Esophagus muscularis mucosa (tissue), 4 donors: ENCODE results near the gene KRT20. TPM values are rescaled to one million over a fixed set of nuclear protein-coding genes. Genes with fewer than 3 reads are reported as not detected.

Experiments
- DNase-seq: peaks from one replicate; pipeline ENCODE4 v3.0.0-alpha.2; 2017; ENCODE audit errors: extremely low spot score
- H3K27ac ChIP-seq, 4 donors: fragments of 200-600 bp; sonication (generic); replicated peaks in 1 of 4; 1 replicate in 3 of 4; 2 replicates in 1 of 4; pipeline ENCODE4 v1.5.1; 2016 to 2019; ENCODE audit warnings: mild to moderate bottlenecking in 1 of 4
- H3K27me3 ChIP-seq, 4 donors: fragments of 200-600 bp; sonication (generic); one replicate each; pipeline versions ENCODE4 v1.5.1 to v1.6.0; 2016 to 2019
- H3K36me3 ChIP-seq, 4 donors: fragments of 200-600 bp; sonication (generic); one replicate each; pipeline ENCODE4 v1.5.1; 2016 to 2019
- H3K4me1 ChIP-seq, 4 donors: fragments of 200-600 bp; sonication (generic); one replicate each; pipeline ENCODE4 v1.5.1; 2016 to 2019
- H3K4me3 ChIP-seq, 4 donors: fragments of 200-600 bp; sonication (generic); 1 replicate in 2 of 4; 2 replicates in 2 of 4; pipeline ENCODE4 v1.5.1; 2016 to 2019; ENCODE audit warnings: mild to moderate bottlenecking in 4 of 4, moderate library complexity in 1 of 4
- H3K9me3 ChIP-seq, 4 donors: fragments of 200-600 bp; sonication (generic); 1 replicate in 3 of 4; 2 replicates in 1 of 4; pipeline ENCODE4 v1.5.1; 2016 to 2019
- CTCF ChIP-seq, 3 experiments: fragments of 200-600 bp in 2 of 3; fragments of 450-650 bp in 1 of 3; sonication (generic) in 2 of 3; IDR thresholded peaks; one replicate each; pipeline ENCODE4 v1.5.1; 2017 to 2019; ENCODE audit warnings: antibody characterized with exemption in 3 of 3, mild to moderate bottlenecking in 2 of 3, moderate library complexity in 1 of 3
- EP300 ChIP-seq: sonication (generic); formaldehyde crosslinking; IDR thresholded peaks from one replicate; pipeline ENCODE4 v1.6.1; 2017; ENCODE audit warnings: antibody characterized with exemption
- POLR2A ChIP-seq: fragments of 450-650 bp; IDR thresholded peaks from one replicate; pipeline ENCODE4 v1.6.1; 2017; ENCODE audit warnings: antibody characterized with exemption, moderate library complexity, mild to moderate bottlenecking, low read depth
- POLR2AphosphoS5 ChIP-seq, 2 donors: sonication (generic); formaldehyde crosslinking; IDR thresholded peaks; one replicate each; pipeline ENCODE4 v1.6.1; 2017; ENCODE audit warnings: antibody characterized with exemption in 2 of 2
- WGBS: methylation state at CpG from one replicate; pipeline ENCODE4 v1.1.5; 2018; 5-methylcytosine and 5-hydroxymethylcytosine counted together
- intact Hi-C: fragments of 100-400 bp; cut with DNase I; formaldehyde crosslinking; loops from one replicate; pipeline ENCODE4 v1.15.1; 2023
- total RNA-seq, 4 donors: library from RNA; depleted of rRNA; stranded (reverse); fragments of >200 nt; gene quantifications; one replicate each; pipeline versions ENCODE4 v1.1.0 to v1.2.1, GENCODE V29; 2016

KRT20 gene
- total RNA-seq, 4 donors from 2014 or later: 0.52 TPM; not detected in 3

- H3K4me1 ChIP-seq: no peaks in the 10 kb centered on the region
- no peak for DNase-seq
- H3K27ac ChIP-seq: no peak overlapping the region
- TF ChIP-seq POLR2A (no peak), EP300 (no peak), POLR2AphosphoS5 (IDR thresholded peaks at IDR 0.05) (no peak), CTCF (IDR thresholded peaks at IDR 0.05) (no peak)
- H3K4me3 ChIP-seq: no peak overlapping the region
- WGBS: 94% methylated on average over 1 of the region's 1 CpG
- no peaks in the 10 kb centered on the region for H3K27me3 ChIP-seq
- H3K9me3 ChIP-seq: no peaks in the 10 kb centered on the region
- no peaks in the 10 kb centered on the region for H3K36me3 ChIP-seq
- intact Hi-C loops: no loop called here
These were observed 6.0 kb downstream of the KRT20 start for GRCh38 chr17:40879026-40879425.

- H3K9me3 ChIP-seq: no peaks in the 10 kb centered on the region
- WGBS: 94% methylated on average over 9 of the region's 9 CpGs
- no peak overlapping the region for H3K27ac ChIP-seq
- intact Hi-C loops: no loop called here
- no peaks in the 10 kb centered on the region for H3K4me1 ChIP-seq
- TF ChIP-seq CTCF (IDR thresholded peaks at IDR 0.05) (no peak), POLR2AphosphoS5 (IDR thresholded peaks at IDR 0.05) (no peak), EP300 (no peak), POLR2A (no peak)
- H3K27me3 ChIP-seq: no peaks in the 10 kb centered on the region
- H3K4me3 ChIP-seq: no peak overlapping the region
- no peak for DNase-seq
- H3K36me3 ChIP-seq: no peaks in the 10 kb centered on the region
These were observed 7.0 kb downstream of the KRT20 start for GRCh38 chr17:40878044-40878443.

GRCh38 chr17:40873801-40874200 lies 11.2 kb downstream of the KRT20 start:
- Histone ChIP-seq H3K36me3 (no peaks in the 10 kb centered on the region), H3K4me1 (no peaks in the 10 kb centered on the region), H3K27me3 (peaks cover 0 to 15% (median 0%) of the 10 kb centered on the region in 4 donors), H3K4me3 (no peak overlapping the region), H3K27ac (no peak overlapping the region), H3K9me3 (no peaks in the 10 kb centered on the region)
- DNase-seq: no peak
- WGBS: 74% methylated on average over 1 of the region's 1 CpG
- intact Hi-C loops: no loop called here
- no peak for TF ChIP-seq POLR2A
- no peak for TF ChIP-seq POLR2AphosphoS5 (IDR thresholded peaks at IDR 0.05)
- no peak for TF ChIP-seq CTCF (IDR thresholded peaks at IDR 0.05)
- TF ChIP-seq EP300: no peak

GRCh38 chr17:40873255-40873654 lies 11.8 kb downstream of the KRT20 start:
- H3K27ac ChIP-seq: no peak overlapping the region
- no peaks in the 10 kb centered on the region for H3K4me1 ChIP-seq
- no peaks in the 10 kb centered on the region for H3K36me3 ChIP-seq
- DNase-seq: no peak
- H3K9me3 ChIP-seq: no peaks in the 10 kb centered on the region
- intact Hi-C loops: no loop called here
- TF ChIP-seq POLR2A (no peak), CTCF (IDR thresholded peaks at IDR 0.05) (no peak), EP300 (no peak), POLR2AphosphoS5 (IDR thresholded peaks at IDR 0.05) (no peak)
- H3K27me3 ChIP-seq: peaks cover 0 to 15% (median 0%) of the 10 kb centered on the region in 4 donors
- H3K4me3 ChIP-seq: no peak overlapping the region

GRCh38 chr17:40872416-40872815 lies 12.6 kb downstream of the KRT20 start:
- DNase-seq: no peak
- no peaks in the 10 kb centered on the region for H3K9me3 ChIP-seq
- no peak for TF ChIP-seq POLR2AphosphoS5 (IDR thresholded peaks at IDR 0.05)
- TF ChIP-seq POLR2A: no peak
- TF ChIP-seq EP300: no peak
- TF ChIP-seq CTCF (IDR thresholded peaks at IDR 0.05): no peak
- H3K4me3 ChIP-seq: no peak overlapping the region
- no peak overlapping the region for H3K27ac ChIP-seq
- H3K36me3 ChIP-seq: no peaks in the 10 kb centered on the region
- no peaks in the 10 kb centered on the region for H3K4me1 ChIP-seq
- intact Hi-C loops: no loop called here
- peaks cover 0 to 15% (median 0%) of the 10 kb centered on the region in 4 donors for H3K27me3 ChIP-seq
